ENCODE measurements around the gene DIP2C.
"Not testable (repeated sequence)": the region's sequence is repeated elsewhere in the genome, so short reads cannot be mapped to it uniquely, and the experiment has no call there.

The DIP2C gene

GRCh38 chr10:534047-534566 is 155.4 kb downstream of the DIP2C start:
- DNase-seq (ENCODE audit: low read depth in 3 of 3), result no peak

GRCh38 chr10:533611-534010 is 155.9 kb downstream of the DIP2C start:
- DNase-seq (ENCODE audit: low read depth in 3 of 3), result no peak

GRCh38 chr10:533186-533585 is 156.3 kb downstream of the DIP2C start:
- no peak for DNase-seq (ENCODE audit: low read depth in 3 of 3)

GRCh38 chr10:532331-532730 is 157.1 kb downstream of the DIP2C start:
- not testable (repeated sequence) for DNase-seq (ENCODE audit: low read depth in 3 of 3)

- no peak for DNase-seq (ENCODE audit: low read depth in 3 of 3)
Measured at GRCh38 chr10:531541-531940, 157.9 kb downstream of the DIP2C start.

GRCh38 chr10:530717-531116 is 158.8 kb downstream of the DIP2C start:
- DNase-seq (ENCODE audit: low read depth in 3 of 3), result no peak

- no peak for DNase-seq (ENCODE audit: low read depth in 3 of 3)
Measured at GRCh38 chr10:529468-530230, 159.8 kb downstream of the DIP2C start.

GRCh38 chr10:528173-529165 is 161.0 kb downstream of the DIP2C start:
- DNase-seq (ENCODE audit: low read depth in 3 of 3), result no peak

GRCh38 chr10:527416-527815 is 162.1 kb downstream of the DIP2C start:
- no peak for DNase-seq (ENCODE audit: low read depth in 3 of 3)

- no peak for DNase-seq (ENCODE audit: low read depth in 3 of 3)
Measured at GRCh38 chr10:526651-527312, 162.7 kb downstream of the DIP2C start.

GRCh38 chr10:525565-526315 is 163.7 kb downstream of the DIP2C start:
- no peak for DNase-seq (ENCODE audit: low read depth in 3 of 3)

GRCh38 chr10:523925-524324 is 165.5 kb downstream of the DIP2C start:
- no peak for DNase-seq (ENCODE audit: low read depth in 3 of 3)

GRCh38 chr10:522350-522749 is 167.1 kb downstream of the DIP2C start:
- no peak for DNase-seq (ENCODE audit: low read depth in 3 of 3)

GRCh38 chr10:521261-522250 is 167.9 kb downstream of the DIP2C start:
- no peak for DNase-seq (ENCODE audit: low read depth in 3 of 3)

GRCh38 chr10:520402-520787 is 169.1 kb downstream of the DIP2C start:
- DNase-seq (ENCODE audit: low read depth in 3 of 3), result no peak

- DNase-seq (ENCODE audit: low read depth in 3 of 3), result no peak
Measured at GRCh38 chr10:519716-520401, 169.6 kb downstream of the DIP2C start.

- DNase-seq (ENCODE audit: low read depth in 3 of 3), result no peak
Measured at GRCh38 chr10:519055-519715, 170.3 kb downstream of the DIP2C start.

- no peak for DNase-seq (ENCODE audit: low read depth in 3 of 3)
Measured at GRCh38 chr10:517872-518475, 171.5 kb downstream of the DIP2C start.
